Spleen (tissue), 7 donors: Measurements from ENCODE around the gene PLA2G4D.

ENCODE experiments used
- POLR2AphosphoS5 ChIP-seq, 3 donors: sonication (generic); formaldehyde crosslinking; IDR thresholded peaks; one replicate each; pipeline ENCODE4 v1.5.1; 2017; ENCODE audit warnings: antibody characterized with exemption in 3 of 3
- TF ChIP-seq, protein P1 (sequence below), 11 experiments: fragments of 200-600 bp in 7 of 11; fragments of 450-650 bp in 4 of 11; sonication (generic) in 4 of 11; IDR thresholded peaks in 8 of 11; conservative IDR thresholded peaks in 3 of 11; 1 replicate in 7 of 11; 2 replicates in 4 of 11; pipeline versions ENCODE4 v1.4.0 to v1.8.0; 2016 to 2021; ENCODE audit warnings: antibody characterized with exemption in 11 of 11, inconsistent platforms in 4 of 11, mild to moderate bottlenecking in 1 of 11
- donor health status: DM: no; HTN: no; CAD: no; lungs with moderate emphysema.
- donor health status: DM: no; HTN: no; CAD: no.
- donor health status: DM: no; HTN: no; CAD: no.

DNA sequence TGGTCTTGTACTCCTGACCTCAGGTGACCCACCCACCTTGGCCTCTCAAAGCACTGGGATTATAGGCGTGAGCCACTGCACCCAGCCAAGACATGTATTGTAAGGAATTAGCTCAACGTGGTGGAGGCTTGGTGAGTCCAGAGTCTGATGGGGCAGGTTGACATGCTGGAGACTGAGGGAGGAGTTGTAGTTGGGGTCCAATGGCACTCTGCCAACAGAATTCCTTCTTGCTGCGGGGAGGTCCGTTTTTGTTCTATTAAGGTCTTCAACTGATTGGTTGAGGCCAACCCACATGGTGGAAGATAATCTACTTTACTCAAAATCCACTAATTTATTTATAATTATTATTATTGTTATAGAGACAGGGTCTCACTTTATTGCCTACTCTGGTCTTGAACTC, 30.1 kb downstream of the PLA2G4D start:
- no peak for TF ChIP-seq POLR2AphosphoS5 (IDR thresholded peaks at IDR 0.05)
- TF ChIP-seq, protein P1, sequence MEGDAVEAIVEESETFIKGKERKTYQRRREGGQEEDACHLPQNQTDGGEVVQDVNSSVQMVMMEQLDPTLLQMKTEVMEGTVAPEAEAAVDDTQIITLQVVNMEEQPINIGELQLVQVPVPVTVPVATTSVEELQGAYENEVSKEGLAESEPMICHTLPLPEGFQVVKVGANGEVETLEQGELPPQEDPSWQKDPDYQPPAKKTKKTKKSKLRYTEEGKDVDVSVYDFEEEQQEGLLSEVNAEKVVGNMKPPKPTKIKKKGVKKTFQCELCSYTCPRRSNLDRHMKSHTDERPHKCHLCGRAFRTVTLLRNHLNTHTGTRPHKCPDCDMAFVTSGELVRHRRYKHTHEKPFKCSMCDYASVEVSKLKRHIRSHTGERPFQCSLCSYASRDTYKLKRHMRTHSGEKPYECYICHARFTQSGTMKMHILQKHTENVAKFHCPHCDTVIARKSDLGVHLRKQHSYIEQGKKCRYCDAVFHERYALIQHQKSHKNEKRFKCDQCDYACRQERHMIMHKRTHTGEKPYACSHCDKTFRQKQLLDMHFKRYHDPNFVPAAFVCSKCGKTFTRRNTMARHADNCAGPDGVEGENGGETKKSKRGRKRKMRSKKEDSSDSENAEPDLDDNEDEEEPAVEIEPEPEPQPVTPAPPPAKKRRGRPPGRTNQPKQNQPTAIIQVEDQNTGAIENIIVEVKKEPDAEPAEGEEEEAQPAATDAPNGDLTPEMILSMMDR (IDR thresholded peaks at IDR 0.05 in 8 of 11, conservative IDR thresholded peaks at IDR 0.05 in 3 of 11) = no peak
